Activated B cell treated with CpG ODN at 0.5 μM for 24 hours (primary cell): Measurements from ENCODE around the gene NLRC5. TPM values are rescaled to one million over a fixed set of nuclear protein-coding genes. Genes with fewer than 3 reads are reported as not detected.
"Not testable (repeated sequence)": the region's sequence is repeated elsewhere in the genome, so short reads cannot be mapped to it uniquely, and the experiment has no call there.

Experiments
- ATAC-seq: fragments of 200-7000 bp; cut with Tn5 transposase; one replicate; pipeline ENCODE4 v1.10.0; 2021; ENCODE audit warnings: low read depth, mild to moderate bottlenecking, moderate library complexity
- CTCF ChIA-PET: fragments of 350-600 bp; sonication (Branson Sonifier 250); formaldehyde crosslinking; loops from one replicate; lab custom pipeline; 2021; ENCODE audit warnings: antibody characterized with exemption; lab: Charles Lee
- POLR2A ChIA-PET: fragments of 350-600 bp; sonication (Branson Sonifier 250); formaldehyde crosslinking; loops from one replicate; lab custom pipeline; 2021; ENCODE audit warnings: antibody characterized with exemption; lab: Charles Lee
- DNase-seq: peaks from one replicate; pipeline ENCODE4 v3.0.0; 2022
- H3K27ac Mint-ChIP-seq: one replicate; pipeline ENCODE4 v1.8.0; 2020; ENCODE audit warnings: mixed read lengths
- H3K27me3 Mint-ChIP-seq: one replicate; pipeline ENCODE4 v1.8.0; 2021; ENCODE audit warnings: mixed read lengths
- H3K36me3 Mint-ChIP-seq: one replicate; pipeline ENCODE4 v1.8.0; 2021; ENCODE audit warnings: low read depth, mixed read lengths
- H3K4me1 Mint-ChIP-seq: one replicate; pipeline ENCODE4 v1.8.0; 2021; ENCODE audit warnings: mixed read lengths
- H3K4me3 Mint-ChIP-seq: one replicate; pipeline ENCODE4 v1.8.0; 2020; ENCODE audit warnings: mild to moderate bottlenecking, mixed read lengths
- H3K9me3 Mint-ChIP-seq: one replicate; pipeline ENCODE4 v1.8.0; 2020; ENCODE audit warnings: mixed read lengths
- CTCF ChIP-seq: fragments of 200-600 bp; IDR thresholded peaks from one replicate; pipeline ENCODE4 v1.8.0; 2022; ENCODE audit warnings: antibody characterized with exemption, mild to moderate bottlenecking
- intact Hi-C: fragments of 100-400 bp; cut with micrococcal nuclease; formaldehyde crosslinking; loops from one replicate; pipeline ENCODE4 v1.15.1; 2024
- total RNA-seq: library from RNA; stranded (reverse); gene quantifications from 2 replicates; pipeline ENCODE4 v1.2.3, GENCODE V29; 2022

The NLRC5 gene
- total RNA-seq, 1 donor from 2014 or later: 372 TPM

GRCh38 chr16:56983211-56983751 lies 6.1 kb upstream of the NLRC5 start:
- intact Hi-C loops: no loop called here
- no peak for TF ChIP-seq CTCF
- Mint-ChIP-seq H3K27ac (peak overlapping the region; percentile 27), H3K27me3 (no peaks in the 10 kb centered on the region), H3K4me3 (no peak overlapping the region), H3K36me3 (peaks cover 16% of the 10 kb centered on the region), H3K9me3 (no peaks in the 10 kb centered on the region), H3K4me1 (peaks cover 93% of the 10 kb centered on the region)
- CTCF ChIA-PET: interaction anchor here (1.1 to 1.6 kb wide), 2 partner anchors 19 to 23 kb away, joined by 3 to 4 read pairs; no protein-coding TSS in a partner anchor
- DNase-seq: no peak
- ATAC-seq: no peak
- POLR2A ChIA-PET: interaction anchor here (0.6 to 10.4 kb wide), 8 partner anchors 13 to 338 kb away, joined by 3 to 233 read pairs (median 4); no protein-coding TSS in a partner anchor

GRCh38 chr16:56984639-56985038 lies 4.7 kb upstream of the NLRC5 start:
- ATAC-seq (no peak), DNase-seq (peak; percentile 15)
- ChIA-PET POLR2A (interaction anchor here (0.9 to 10.4 kb wide), 5 partner anchors 15 to 58 kb away, joined by 3 to 233 read pairs (median 6); no protein-coding TSS in a partner anchor), CTCF (interaction anchor here (1.2 to 1.6 kb wide), 2 partner anchors 20 to 61 kb away, joined by 4 read pairs; no protein-coding TSS in a partner anchor)
- intact Hi-C loops: loop anchor here (1.0 to 2.0 kb wide), 2 partner anchors 13 to 14 kb away; no protein-coding TSS in a partner anchor
- TF ChIP-seq CTCF: no peak
- H3K27me3 Mint-ChIP-seq: no peaks in the 10 kb centered on the region
- H3K27ac Mint-ChIP-seq: peak overlapping the region; percentile 74
- H3K4me1 Mint-ChIP-seq: peaks cover 92% of the 10 kb centered on the region
- peak overlapping the region; percentile 42 for H3K4me3 Mint-ChIP-seq
- H3K36me3 Mint-ChIP-seq: peaks cover 22% of the 10 kb centered on the region
- no peaks in the 10 kb centered on the region for H3K9me3 Mint-ChIP-seq

- intact Hi-C loops: loop anchor here (1.0 to 2.0 kb wide), 2 partner anchors 13 to 14 kb away; no protein-coding TSS in a partner anchor
- no peaks in the 10 kb centered on the region for H3K27me3 Mint-ChIP-seq
- peak overlapping the region; percentile 7 for H3K4me3 Mint-ChIP-seq
- POLR2A ChIA-PET: interaction anchor here (0.8 to 10.4 kb wide), 4 partner anchors 14 to 47 kb away, joined by 3 to 233 read pairs (median 3); no protein-coding TSS in a partner anchor
- CTCF ChIA-PET: interaction anchor here (1.2 kb wide), 2 partner anchors 22 to 61 kb away, joined by 4 read pairs; no protein-coding TSS in a partner anchor
- peaks cover 29% of the 10 kb centered on the region for H3K36me3 Mint-ChIP-seq
- TF ChIP-seq CTCF: no peak
- DNase-seq: peak; percentile 20
- H3K27ac Mint-ChIP-seq: peak overlapping the region; percentile 74
- no peak for ATAC-seq
- H3K4me1 Mint-ChIP-seq: peaks cover 91% of the 10 kb centered on the region
- no peaks in the 10 kb centered on the region for H3K9me3 Mint-ChIP-seq
Measured at GRCh38 chr16:56985288-56985961, 3.9 kb upstream of the NLRC5 start.

GRCh38 chr16:56985962-56986360 lies 3.4 kb upstream of the NLRC5 start:
- CTCF ChIA-PET: interaction anchor here (1.2 kb wide), 1 partner anchor 22 kb away, joined by 4 read pairs; no protein-coding TSS in a partner anchor
- Mint-ChIP-seq H3K4me1 (peaks cover 91% of the 10 kb centered on the region), H3K9me3 (no peaks in the 10 kb centered on the region), H3K27ac (peak overlapping the region; percentile 74), H3K36me3 (peaks cover 35% of the 10 kb centered on the region), H3K27me3 (no peaks in the 10 kb centered on the region), H3K4me3 (no peak overlapping the region)
- intact Hi-C loops: loop anchor here (1.0 to 2.0 kb wide), 2 partner anchors 13 to 15 kb away; no protein-coding TSS in a partner anchor
- DNase-seq (no peak), ATAC-seq (no peak)
- no peak for TF ChIP-seq CTCF
- POLR2A ChIA-PET: interaction anchor here (0.8 to 10.4 kb wide), 6 partner anchors 9 to 60 kb away, joined by 3 to 233 read pairs (median 4); partner anchors contain the start of gene HERPUD1

DNA sequence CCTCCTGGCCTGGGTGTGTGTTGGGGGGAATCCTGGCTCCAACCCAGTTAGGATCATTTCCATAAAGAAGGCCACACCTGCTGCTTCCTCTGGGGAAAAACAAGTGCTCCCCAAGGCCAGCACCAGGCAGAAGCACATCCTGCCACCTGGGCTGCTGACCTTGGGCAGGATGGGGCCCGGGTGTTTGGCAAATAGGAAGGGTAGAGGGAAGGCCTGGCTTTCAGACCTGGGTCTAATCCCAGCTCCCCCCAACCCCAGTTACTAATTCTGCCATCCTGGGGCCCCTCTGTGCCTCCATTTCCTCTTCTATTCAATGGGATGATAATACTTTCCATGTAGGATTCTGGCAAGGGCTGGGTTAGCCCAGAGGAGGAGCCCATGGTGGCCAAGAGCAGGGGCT lies 3.0 kb upstream of the NLRC5 start:
- H3K27me3 Mint-ChIP-seq: no peaks in the 10 kb centered on the region
- CTCF ChIA-PET: no interaction called here
- H3K4me3 Mint-ChIP-seq: no peak overlapping the region
- no peak for DNase-seq
- H3K27ac Mint-ChIP-seq: peak overlapping the region; percentile 74
- POLR2A ChIA-PET: interaction anchor here (0.6 to 10.4 kb wide), 6 partner anchors 9 to 565 kb away, joined by 3 to 233 read pairs (median 5); partner anchors contain the start of gene HERPUD1
- intact Hi-C loops: no loop called here
- peaks cover 91% of the 10 kb centered on the region for H3K4me1 Mint-ChIP-seq
- peaks cover 36% of the 10 kb centered on the region for H3K36me3 Mint-ChIP-seq
- no peaks in the 10 kb centered on the region for H3K9me3 Mint-ChIP-seq
- ATAC-seq: no peak
- TF ChIP-seq CTCF: no peak

DNA sequence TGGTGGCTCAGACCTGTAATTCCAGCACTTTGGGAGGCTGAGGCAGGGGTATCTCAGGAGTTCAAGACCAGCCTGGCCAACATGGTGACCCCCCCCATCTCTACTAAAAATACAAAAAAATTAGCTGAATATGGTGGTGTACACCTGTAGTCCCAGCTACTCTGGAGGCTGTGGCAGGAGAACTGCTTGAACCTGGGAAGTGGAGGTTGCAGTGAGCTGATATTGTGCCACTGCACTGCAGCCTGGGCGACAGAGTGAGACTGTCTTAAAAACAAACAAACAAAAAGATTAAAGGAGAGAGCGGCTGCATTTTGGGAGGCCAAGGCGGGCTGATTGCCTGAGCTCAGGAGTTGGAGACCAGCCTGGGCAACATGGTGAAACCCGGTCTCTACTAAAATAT lies 2.4 kb upstream of the NLRC5 start:
- ATAC-seq, H3K9me3 Mint-ChIP-seq, intact Hi-C loops, H3K27me3 Mint-ChIP-seq, CTCF ChIA-PET: not testable (repeated sequence)
- Mint-ChIP-seq H3K27ac (peak overlapping the region; percentile 59), H3K36me3 (peaks cover 40% of the 10 kb centered on the region), H3K4me1 (peaks cover 89% of the 10 kb centered on the region), H3K4me3 (peak overlapping the region; percentile 59)
- POLR2A ChIA-PET: interaction anchor here (0.6 to 10.4 kb wide), 6 partner anchors 8 to 566 kb away, joined by 3 to 233 read pairs (median 5); partner anchors contain the start of gene HERPUD1
- DNase-seq: peak; percentile 9
